Effector CD8-positive, alpha-beta T cell (primary cell): ENCODE measurements around the gene RPL31.
A peak's percentile ranks its signal among the peaks of the same experiment; 100 is the strongest.

Experiments used
- DNase-seq: peaks from one replicate; lab custom pipeline; 2025; lab: John Stamatoyannopoulos, UW

RPL31 gene

GRCh38 chr2:100993294-100993693 is 8.8 kb upstream of the RPL31 start:
- DNase-seq = no peak

GRCh38 chr2:100995309-100996075 is 6.6 kb upstream of the RPL31 start:
- DNase-seq = no peak

- no peak for DNase-seq
Observed at GRCh38 chr2:100997509-100998234, 4.4 kb upstream of the RPL31 start.

- DNase-seq = no peak
Observed at GRCh38 chr2:100998235-100998573, 3.9 kb upstream of the RPL31 start.

- no peak for DNase-seq
Observed at GRCh38 chr2:100999995-101000394, 2.1 kb upstream of the RPL31 start.

- DNase-seq = no peak
Observed at GRCh38 chr2:101002562-101003277, 631 bp downstream of the RPL31 start.

- DNase-seq = no peak
Observed at GRCh38 chr2:101003278-101003775, 1.2 kb downstream of the RPL31 start.

GRCh38 chr2:101004620-101005325 is 2.7 kb downstream of the RPL31 start:
- no peak for DNase-seq

- no peak for DNase-seq
Observed at GRCh38 chr2:101006065-101006715, 4.1 kb downstream of the RPL31 start.

- DNase-seq = no peak
Observed at GRCh38 chr2:101007415-101008345, 5.6 kb downstream of the RPL31 start.

GRCh38 chr2:101011152-101011551 is 9.1 kb downstream of the RPL31 start:
- DNase-seq = no peak

GRCh38 chr2:101012054-101012705 is 10.1 kb downstream of the RPL31 start:
- no peak for DNase-seq

- DNase-seq = peak; percentile 13
Observed at GRCh38 chr2:101012706-101013181, 10.7 kb downstream of the RPL31 start.

GRCh38 chr2:101014264-101014857 is 12.3 kb downstream of the RPL31 start:
- no peak for DNase-seq

GRCh38 chr2:101017371-101017770 is 15.3 kb downstream of the RPL31 start:
- no peak for DNase-seq

- no peak for DNase-seq
Observed at GRCh38 chr2:101018934-101019333, 16.8 kb downstream of the RPL31 start.

GRCh38 chr2:101022221-101022620 is 20.1 kb downstream of the RPL31 start:
- DNase-seq = no peak

GRCh38 chr2:101023327-101024107 is 21.4 kb downstream of the RPL31 start:
- no peak for DNase-seq
